ENCODE data around the gene SFMBT2. TPM values are rescaled to one million over a fixed set of nuclear protein-coding genes. Genes with fewer than 3 reads are reported as not detected.

SFMBT2 gene
- total and polyA plus RNA-seq, 12 donors = 3.7 to 17.9 (median 12.7) TPM

GRCh38 chr10:7380704-7381241 lies 30.1 kb downstream of the SFMBT2 start:
- TF ChIP-seq POLR2A (IDR thresholded peaks at IDR 0.05) = no peak
- TF ChIP-seq CTCF (IDR thresholded peaks at IDR 0.05) = no peak
- Histone ChIP-seq H3K27ac (no peak overlapping the region), H3K27me3 (no peaks in the 10 kb centered on the region), H3K36me3 (replicated peaks in 1 of 2) (no peaks in the 10 kb centered on the region), H3K4me1 (replicated peaks in 1 of 2) (no peaks in the 10 kb centered on the region), H3K4me3 (no peak overlapping the region), H3K9me3 (replicated peaks in 1 of 3) (no peaks in the 10 kb centered on the region)
- 76 to 94% (median 89%) methylated on average over 5 of the region's 5 CpGs for WGBS, 4 donors
- intact Hi-C loops (cut with DNase I) = loop anchor here in 1 of 2 donors (10.0 kb wide), 1 partner anchor 1954 kb away; no protein-coding TSS in a partner anchor
- no peak for DNase-seq

GRCh38 chr10:7378602-7379403 lies 32.0 kb downstream of the SFMBT2 start:
- no peak for DNase-seq
- Histone ChIP-seq H3K4me1 (replicated peaks in 1 of 2) (no peaks in the 10 kb centered on the region), H3K36me3 (replicated peaks in 1 of 2) (no peaks in the 10 kb centered on the region), H3K9me3 (replicated peaks in 1 of 3) (no peaks in the 10 kb centered on the region), H3K27me3 (no peaks in the 10 kb centered on the region), H3K27ac (no peak overlapping the region), H3K4me3 (no peak overlapping the region)
- intact Hi-C loops (cut with DNase I) = no loop called here
- WGBS, 4 donors = 90 to 96% (median 92%) methylated on average over 8 of the region's 8 CpGs
- TF ChIP-seq POLR2A (IDR thresholded peaks at IDR 0.05) (no peak), CTCF (IDR thresholded peaks at IDR 0.05) (no peak)

GRCh38 chr10:7377614-7378248 lies 33.1 kb downstream of the SFMBT2 start:
- H3K27ac ChIP-seq = no peak overlapping the region
- WGBS, 4 donors = 93 to 99% (median 99%) methylated on average over 5 to 7 of the region's 7 CpGs
- H3K9me3 ChIP-seq (replicated peaks in 1 of 3) = no peaks in the 10 kb centered on the region
- no peaks in the 10 kb centered on the region for H3K36me3 ChIP-seq (replicated peaks in 1 of 2)
- H3K4me3 ChIP-seq = no peak overlapping the region
- no peaks in the 10 kb centered on the region for H3K27me3 ChIP-seq
- TF ChIP-seq CTCF (IDR thresholded peaks at IDR 0.05) = no peak
- TF ChIP-seq POLR2A (IDR thresholded peaks at IDR 0.05) = no peak
- intact Hi-C loops (cut with DNase I) = no loop called here
- no peak for DNase-seq
- H3K4me1 ChIP-seq (replicated peaks in 1 of 2) = no peaks in the 10 kb centered on the region

- WGBS, 4 donors = 88 to 95% (median 91%) methylated on average over 5 of the region's 5 CpGs
- Histone ChIP-seq H3K9me3 (replicated peaks in 1 of 3) (no peaks in the 10 kb centered on the region), H3K4me3 (no peak overlapping the region), H3K36me3 (replicated peaks in 1 of 2) (peaks cover 0 to 6% of the 10 kb centered on the region in 2 donors), H3K27ac (no peak overlapping the region), H3K4me1 (replicated peaks in 1 of 2) (no peaks in the 10 kb centered on the region), H3K27me3 (no peaks in the 10 kb centered on the region)
- intact Hi-C loops (cut with DNase I) = no loop called here
- DNase-seq = no peak
- no peak for TF ChIP-seq CTCF (IDR thresholded peaks at IDR 0.05)
- no peak for TF ChIP-seq POLR2A (IDR thresholded peaks at IDR 0.05)
These were observed 36.0 kb downstream of the SFMBT2 start for GRCh38 chr10:7374795-7375194.
